H1 (cell line): ENCODE data around the gene EIPR1. TPM values are rescaled to one million over a fixed set of nuclear protein-coding genes. Genes with fewer than 3 reads are reported as not detected.

ENCODE experiments used
- CTCF ChIA-PET: fragments of 300-600 bp; sonication (Branson Sonifier 250); formaldehyde crosslinking; loops from one replicate; lab custom pipeline; 2021; ENCODE audit not compliant: partially characterized antibody; lab: Charles Lee
- POLR2A ChIA-PET: fragments of 300-600 bp; sonication (Branson Sonifier 250); formaldehyde crosslinking; loops from one replicate; lab custom pipeline; 2021; ENCODE audit warnings: inconsistent platforms; ENCODE audit not compliant: partially characterized antibody; lab: Charles Lee
- DNase-seq, 2 experiments: peaks; one replicate each; pipeline versions ENCODE4 v3.0.0 to v3.0.0-alpha.2; 2010 to 2022; ENCODE audit warnings: low spot score in 2 of 2, low read depth in 1 of 2, mixed read lengths in 1 of 2
- FAIRE-seq: peaks from 2 replicates; lab custom pipeline; 2011; peaks lifted over from hg19 to GRCh38; lab: Jason Lieb, UNC
- H2AFZ ChIP-seq: 2 replicates; pipeline ENCODE4 v1.8.1; 2012; ENCODE audit warnings: low read length, inconsistent platforms
- H2AK5ac ChIP-seq: 2 replicates; pipeline ENCODE4 v1.6.1; 2013; ENCODE audit warnings: low read depth, low read length
- H2BK120ac ChIP-seq: replicated peaks from 2 replicates; pipeline ENCODE3; 2013; ENCODE audit warnings: low read depth, low read length, inconsistent platforms
- H2BK12ac ChIP-seq: 2 replicates; pipeline ENCODE4 v1.6.1; 2013; ENCODE audit warnings: low read depth, low read length
- H2BK15ac ChIP-seq: 2 replicates; pipeline ENCODE4 v1.6.1; 2013; ENCODE audit warnings: low read length
- H2BK20ac ChIP-seq: 2 replicates; pipeline ENCODE4 v1.6.1; 2013; ENCODE audit warnings: low read length
- H2BK5ac ChIP-seq: 2 replicates; pipeline ENCODE4 v1.6.1; 2013; ENCODE audit warnings: low read depth, low read length
- H3K14ac ChIP-seq: 2 replicates; pipeline ENCODE4 v1.6.1; 2013; ENCODE audit warnings: inconsistent platforms; ENCODE audit not compliant: insufficient read length
- H3K18ac ChIP-seq: 2 replicates; pipeline ENCODE4 v1.6.1; 2013; ENCODE audit warnings: low read length; ENCODE audit errors: extremely low read depth
- H3K23ac ChIP-seq: 2 replicates; pipeline ENCODE4 v1.6.1; 2013; ENCODE audit warnings: inconsistent platforms; ENCODE audit not compliant: insufficient read length
- H3K23me2 ChIP-seq: 2 replicates; pipeline ENCODE4 v1.6.1; 2013; ENCODE audit warnings: low read depth, low read length
- H3K27ac ChIP-seq: 2 replicates; pipeline ENCODE4 v1.6.1; 2011; ENCODE audit warnings: low read depth, low read length, inconsistent platforms
- H3K27me3 ChIP-seq, 4 experiments: replicated peaks in 1 of 4; 1 replicate in 1 of 4; 2 replicates in 3 of 4; pipeline versions ENCODE4 v1.6.1 to v1.8.1; 2011 to 2013; ENCODE audit warnings: low read length in 3 of 4, mild to moderate bottlenecking in 3 of 4, inconsistent platforms in 2 of 4, mixed read lengths in 2 of 4, moderate library complexity in 1 of 4; ENCODE audit not compliant: control insufficient read depth in 3 of 4, insufficient read depth in 3 of 4; ENCODE audit errors: extremely low read depth in 1 of 4
- H3K36me3 ChIP-seq, 4 experiments: 2 replicates each; pipeline versions ENCODE4 v1.6.1 to v1.8.1; 2011 to 2013; ENCODE audit warnings: mild to moderate bottlenecking in 4 of 4, low read length in 3 of 4, moderate library complexity in 2 of 4, control low read depth in 1 of 4, inconsistent platforms in 1 of 4; ENCODE audit not compliant: insufficient read depth in 4 of 4, control insufficient read depth in 2 of 4
- H3K4ac ChIP-seq: replicated peaks from 2 replicates; pipeline ENCODE3; 2013; ENCODE audit warnings: low read length, low read depth, mixed read lengths, inconsistent platforms; ENCODE audit not compliant: insufficient read length
- H3K4me1 ChIP-seq, 4 experiments: replicated peaks in 1 of 4; 1 replicate in 1 of 4; 2 replicates in 3 of 4; pipeline versions ENCODE4 v1.6.1 to v1.8.1; 2011 to 2013; ENCODE audit warnings: low read length in 3 of 4, inconsistent platforms in 2 of 4, mixed read lengths in 1 of 4; ENCODE audit not compliant: insufficient read depth in 4 of 4, control insufficient read depth in 3 of 4
- H3K4me2 ChIP-seq, 2 experiments: 2 replicates each; pipeline versions ENCODE4 v1.6.1 to v1.8.1; 2011 to 2013; ENCODE audit warnings: low read depth in 2 of 2, low read length in 2 of 2, control low read depth in 1 of 2, inconsistent platforms in 1 of 2, mild to moderate bottlenecking in 1 of 2; ENCODE audit not compliant: insufficient read depth in 1 of 2
- H3K4me3 ChIP-seq, 4 experiments: fragments of 200-600, 300-600 bp in 1 of 4; sonication (generic), shearing (Covaris generic), sonication (Bioruptor Twin) in 1 of 4; 2 replicates each; pipeline versions ENCODE4 v1.5.1 to v1.8.1; 2011 to 2016; ENCODE audit warnings: low read length in 4 of 4, low read depth in 3 of 4, control low read depth in 2 of 4, inconsistent platforms in 2 of 4, mild to moderate bottlenecking in 2 of 4, mixed read lengths in 1 of 4, moderate library complexity in 1 of 4; ENCODE audit not compliant: insufficient read depth in 2 of 4; ENCODE audit errors: extremely low read depth in 1 of 4
- H3K56ac ChIP-seq: replicated peaks from 2 replicates; pipeline ENCODE3; 2013; ENCODE audit warnings: low read depth, mild to moderate bottlenecking, mixed read lengths, low read length, inconsistent platforms; ENCODE audit not compliant: insufficient read length
- H3K79me1 ChIP-seq: 2 replicates; pipeline ENCODE4 v1.6.1; 2013; ENCODE audit warnings: low read depth, low read length, control low read depth
- H3K79me2 ChIP-seq, 2 experiments: 2 replicates each; pipeline versions ENCODE4 v1.6.1 to v1.8.1; 2012 to 2013; ENCODE audit warnings: low read length in 2 of 2, mild to moderate bottlenecking in 2 of 2, inconsistent platforms in 1 of 2; ENCODE audit not compliant: insufficient read depth in 2 of 2, control insufficient read depth in 1 of 2
- H3K9ac ChIP-seq, 4 experiments: replicated peaks in 1 of 4; 1 replicate in 1 of 4; 2 replicates in 3 of 4; pipeline versions ENCODE4 v1.6.1 to v1.8.1; 2011 to 2013; ENCODE audit warnings: low read depth in 3 of 4, low read length in 3 of 4, control low read depth in 2 of 4, mild to moderate bottlenecking in 2 of 4, moderate library complexity in 2 of 4, inconsistent platforms in 1 of 4; ENCODE audit errors: extremely low read depth in 1 of 4
- H3K9me3 ChIP-seq, 2 experiments: 2 replicates each; pipeline versions ENCODE4 v1.6.1 to v1.8.1; 2012 to 2013; ENCODE audit warnings: mild to moderate bottlenecking in 2 of 2, moderate library complexity in 2 of 2, control low read depth in 1 of 2, inconsistent platforms in 1 of 2, low read depth in 1 of 2, low read length in 1 of 2, mixed read lengths in 1 of 2; ENCODE audit not compliant: insufficient read depth in 2 of 2
- H4K20me1 ChIP-seq, 2 experiments: replicated peaks in 1 of 2; 2 replicates each; pipeline versions ENCODE3 to v1.8.1; 2011 to 2013; ENCODE audit warnings: inconsistent platforms in 2 of 2, low read length in 2 of 2, mild to moderate bottlenecking in 1 of 2; ENCODE audit not compliant: insufficient read depth in 2 of 2, control insufficient read depth in 1 of 2
- H4K5ac ChIP-seq: 2 replicates; pipeline ENCODE4 v1.6.1; 2013; ENCODE audit warnings: low read length, low read depth, mixed read lengths, inconsistent platforms; ENCODE audit not compliant: insufficient read length
- H4K8ac ChIP-seq: 2 replicates; pipeline ENCODE4 v1.8.0; 2013; ENCODE audit warnings: mild to moderate bottlenecking, moderate library complexity, low read length, inconsistent platforms; ENCODE audit not compliant: insufficient read depth; ENCODE audit errors: extremely low read depth
- H4K91ac ChIP-seq: replicated peaks from 2 replicates; pipeline ENCODE3; 2013; ENCODE audit warnings: low read length, mixed read lengths, inconsistent platforms; ENCODE audit not compliant: insufficient read length
- ASH2L ChIP-seq: fragments of 200-600, 300-600 bp; sonication (generic); IDR thresholded peaks from one replicate; pipeline ENCODE4 v1.7.1; 2017; ENCODE audit warnings: low read length
- ATF2 ChIP-seq: IDR thresholded peaks from 2 replicates; pipeline ENCODE4 v1.6.1; 2012; ENCODE audit warnings: low read length, inconsistent platforms
- ATF3 ChIP-seq: IDR thresholded peaks from 2 replicates; pipeline ENCODE4 v1.6.1; 2011; ENCODE audit warnings: low read depth, mild to moderate bottlenecking, low read length; ENCODE audit not compliant: insufficient read depth
- BRCA1 ChIP-seq: IDR thresholded peaks from 2 replicates; pipeline ENCODE4 v1.6.1; 2012; ENCODE audit warnings: low read depth, low read length, improper control_type of control experiment
- CBX5 ChIP-seq: fragments of 300-800, 300-1000 bp; sonication (generic); IDR thresholded peaks from 2 replicates; pipeline ENCODE4 v1.7.1; 2016; ENCODE audit warnings: antibody characterized with exemption, low read length, low read depth
- CHD2 ChIP-seq: IDR thresholded peaks from 2 replicates; pipeline ENCODE4 v1.6.1; 2012; ENCODE audit warnings: low read length, improper control_type of control experiment
- CREB1 ChIP-seq: IDR thresholded peaks from 2 replicates; pipeline ENCODE4 v1.6.1; 2012; ENCODE audit warnings: inconsistent platforms
- EGR1 ChIP-seq: IDR thresholded peaks from 2 replicates; pipeline ENCODE4 v1.6.1; 2011; ENCODE audit warnings: low read depth, low read length, borderline replicate concordance
- HDAC2 ChIP-seq, 2 experiments: fragments of 300-600 bp in 1 of 2; sonication (generic) in 1 of 2; IDR thresholded peaks; 2 replicates each; pipeline ENCODE4 v1.6.1; 2011 to 2012; ENCODE audit warnings: low read depth in 2 of 2, low read length in 2 of 2, mild to moderate bottlenecking in 2 of 2, moderate library complexity in 2 of 2, borderline replicate concordance in 1 of 2, inconsistent platforms in 1 of 2
- MAFK ChIP-seq: IDR thresholded peaks from 2 replicates; pipeline ENCODE4 v1.6.1; 2012; ENCODE audit warnings: low read depth, mild to moderate bottlenecking, improper control_type of control experiment, low read length
- POLR2AphosphoS5 ChIP-seq: IDR thresholded peaks from 2 replicates; pipeline ENCODE4 v1.6.1; 2011; ENCODE audit warnings: low read depth, low read length
- TCF12 ChIP-seq: IDR thresholded peaks from 2 replicates; pipeline ENCODE4 v1.6.1; 2011; ENCODE audit warnings: low read depth, mild to moderate bottlenecking, low read length
- YY1 ChIP-seq: IDR thresholded peaks from 2 replicates; pipeline ENCODE4 v1.6.1; 2011; ENCODE audit warnings: low read depth, mild to moderate bottlenecking, low read length
- WGBS, 2 experiments: shearing (Covaris generic) in 1 of 2; methylation state at CpG; one replicate each; pipeline versions ENCODE4 v1.1.6 to v1.1.7; 2013 to 2015; ENCODE audit warnings: low lambda C conversion rate in 2 of 2, mixed read lengths in 2 of 2, inconsistent platforms in 1 of 2, low coverage in 1 of 2, missing lambda C conversion rate in 1 of 2; ENCODE audit not compliant: insufficient replicate concordance in 2 of 2, insufficient coverage in 1 of 2, insufficient read length in 1 of 2; ENCODE audit errors: extremely low coverage in 1 of 2, missing lambda C conversion rate in 1 of 2; 5-methylcytosine and 5-hydroxymethylcytosine counted together
- polyA plus RNA-seq, 7 experiments: library from polyadenylated mRNA; depleted of rRNA in 3 of 7; stranded (reverse) in 5 of 7; unstranded in 2 of 7; fragments of >200 nt in 5 of 7; fragments of 200-250 nt in 2 of 7; gene quantifications; 1 replicate in 5 of 7; 2 replicates in 1 of 7; 4 replicates in 1 of 7; pipeline versions ENCODE4 v1.2.1 to v1.2.3, GENCODE V29; 2011 to 2013; ENCODE audit warnings: missing spikeins in 2 of 7, mixed read lengths in 2 of 7
- total RNA-seq: library from RNA; stranded (reverse); fragmentation: NEBNext Ultra II Directional; extraction: Animal tissue kit (Norgen Biotek cat#: 25700); gene quantifications from 2 replicates; pipeline ENCODE4 v1.2.1, GENCODE V29; 2021

EIPR1 gene
- total and polyA plus RNA-seq, 2 of the 8 experiments (the other 6 are each of a cell fraction or from before 2014, with no cell fraction given), result 26.3 to 56.4 TPM

DNA sequence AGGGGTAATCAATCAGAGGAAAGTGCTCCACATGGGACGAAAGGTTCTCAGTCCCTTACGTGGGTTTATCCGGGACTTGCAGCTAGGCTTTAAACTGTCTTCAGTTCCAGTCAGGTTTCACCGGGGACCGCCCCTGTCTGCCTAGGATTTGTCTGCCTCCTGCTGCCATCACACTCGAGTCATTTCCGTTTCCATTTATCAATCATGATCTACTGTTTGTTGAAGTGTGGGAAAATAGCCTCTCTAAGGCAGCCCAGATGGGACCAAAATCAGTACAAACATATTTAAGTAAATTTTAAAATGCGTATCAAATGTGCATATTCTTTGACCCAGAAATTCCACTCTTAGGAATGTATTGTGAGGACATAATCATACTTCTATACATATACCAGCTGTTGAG lies 12.4 kb upstream of the EIPR1 start:
- H3K23me2 ChIP-seq, result no peaks in the 10 kb centered on the region
- no peak overlapping the region for H4K91ac ChIP-seq
- H2BK15ac ChIP-seq, result no peak overlapping the region
- no peak overlapping the region for H4K5ac ChIP-seq
- DNase-seq (no peak), FAIRE-seq (no peak)
- peaks cover 5 to 23% (median 14%) of the 10 kb centered on the region in 4 experiments; a peak in 6 of 8 replicates for H3K36me3 ChIP-seq
- 93% methylated on average over 8 of the region's 8 CpGs; no CpG with 5 or more reads in 1 of the 2 experiments for WGBS, 2 experiments
- H2AK5ac ChIP-seq, result no peak overlapping the region
- no peak overlapping the region for H3K4me2 ChIP-seq
- peaks cover 0 to 2% of the 10 kb centered on the region in 2 experiments; a peak in 1 of 4 replicates for H3K79me2 ChIP-seq
- no peak overlapping the region for H2BK20ac ChIP-seq
- H3K18ac ChIP-seq, result no peak overlapping the region
- no peak overlapping the region for H2BK5ac ChIP-seq
- H2BK120ac ChIP-seq, result no peak overlapping the region
- H3K23ac ChIP-seq, result no peak overlapping the region
- CTCF ChIA-PET, result interaction anchor here (1.3 kb wide), 1 partner anchor 8 kb away, joined by 3 read pairs; no protein-coding TSS in a partner anchor
- H2AFZ ChIP-seq, result no peak overlapping the region
- H3K56ac ChIP-seq, result no peak overlapping the region
- no peak overlapping the region for H3K27ac ChIP-seq
- H3K4ac ChIP-seq, result no peak overlapping the region
- H3K79me1 ChIP-seq, result peaks cover 11% of the 10 kb centered on the region
- H3K4me3 ChIP-seq, result no peak overlapping the region
- POLR2A ChIA-PET, result no interaction called here
- no peaks in the 10 kb centered on the region for H3K4me1 ChIP-seq
- H3K9ac ChIP-seq, result no peak overlapping the region
- no peak overlapping the region for H4K8ac ChIP-seq
- H4K20me1 ChIP-seq, result peaks cover 0 to 4% of the 10 kb centered on the region in 2 experiments
- H3K27me3 ChIP-seq, result peaks cover 0 to 1% (median 0%) of the 10 kb centered on the region in 4 experiments; a peak in 1 of 7 replicates
- no peaks in the 10 kb centered on the region for H3K9me3 ChIP-seq
- no peak overlapping the region for H3K14ac ChIP-seq
- H2BK12ac ChIP-seq, result no peak overlapping the region
- TF ChIP-seq MAFK (no peak), TCF12 (no peak), BRCA1 (no peak), POLR2AphosphoS5 (no peak), CBX5 (no peak), ATF3 (no peak), CREB1 (no peak), CHD2 (no peak), HDAC2 (IDR thresholded peaks at IDR 0.05; ENCODE audit: borderline replicate concordance in 1 of 2, low read depth in 2 of 2, low read length in 2 of 2) (no peak), ASH2L (no peak), YY1 (no peak), ATF2 (no peak), EGR1 (no peak)
